Sigmoid colon (tissue), 7 donors: ENCODE results near the gene PAK5. TPM values are rescaled to one million over a fixed set of nuclear protein-coding genes. Genes with fewer than 3 reads are reported as not detected.

ENCODE experiments used
- DNase-seq: peaks from one replicate; pipeline ENCODE4 v3.0.0-alpha.2; 2019
- H3K27ac ChIP-seq, 4 donors: fragments of 200-600 bp; sonication (generic); one replicate each; pipeline ENCODE4 v1.5.1; 2016 to 2019; ENCODE audit warnings: mild to moderate bottlenecking in 1 of 4
- H3K27me3 ChIP-seq, 3 donors: fragments of 200-600 bp; sonication (generic); one replicate each; pipeline ENCODE4 v1.5.1; 2019; ENCODE audit warnings: mild to moderate bottlenecking in 1 of 3
- H3K36me3 ChIP-seq, 4 donors: fragments of 200-600 bp; sonication (generic); one replicate each; pipeline ENCODE4 v1.5.1; 2016 to 2019
- H3K4me1 ChIP-seq, 4 donors: fragments of 200-600 bp; sonication (generic); one replicate each; pipeline ENCODE4 v1.5.1; 2017 to 2019
- H3K4me3 ChIP-seq, 4 donors: fragments of 200-600 bp; sonication (generic); one replicate each; pipeline ENCODE4 v1.5.1; 2017 to 2019; ENCODE audit warnings: mild to moderate bottlenecking in 2 of 4, moderate library complexity in 1 of 4
- H3K9me3 ChIP-seq, 4 donors: fragments of 200-600 bp in 3 of 4; sonication (generic) in 3 of 4; one replicate each; pipeline versions ENCODE4 v1.5.1 to v1.6.1; 2013 to 2019
- EP300 ChIP-seq, 4 donors: sonication (generic); formaldehyde crosslinking; IDR thresholded peaks; one replicate each; pipeline ENCODE4 v1.6.1; 2017; ENCODE audit warnings: antibody characterized with exemption in 4 of 4
- POLR2A ChIP-seq, 2 donors: fragments of 450-650 bp; IDR thresholded peaks; one replicate each; pipeline ENCODE4 v1.6.1; 2016; ENCODE audit warnings: antibody characterized with exemption in 2 of 2, mild to moderate bottlenecking in 2 of 2, moderate library complexity in 2 of 2
- POLR2AphosphoS5 ChIP-seq, 4 donors: sonication (generic); formaldehyde crosslinking; IDR thresholded peaks; one replicate each; pipeline ENCODE4 v1.6.1; 2017; ENCODE audit warnings: antibody characterized with exemption in 4 of 4
- WGBS, 2 donors: extraction: QIAGEN DNeasy Blood & Tissue Kit; methylation state at CpG; one replicate each; pipeline ENCODE4 v1.1.7; 2013; 5-methylcytosine and 5-hydroxymethylcytosine counted together
- intact Hi-C: fragments of 100-400 bp; cut with DNase I; formaldehyde crosslinking; loops from one replicate; pipeline ENCODE4 v1.15.1; 2023
- polyA plus RNA-seq, 3 donors: library from polyadenylated mRNA; stranded (reverse); fragments of 200-250 nt; gene quantifications; one replicate each; pipeline ENCODE4 v1.2.3, GENCODE V29; 2013
- total RNA-seq, 4 donors: library from RNA; depleted of rRNA; stranded (reverse); fragments of >200 nt; gene quantifications; one replicate each; pipeline ENCODE4 v1.1.0, GENCODE V29; 2016
- TF ChIP-seq, protein P1 (sequence below), 4 experiments: fragments of 450-650 bp in 3 of 4; fragments of 200-600 bp in 1 of 4; IDR thresholded peaks; one replicate each; pipeline ENCODE4 v1.5.1; 2016 to 2019; ENCODE audit warnings: antibody characterized with exemption in 4 of 4, mild to moderate bottlenecking in 3 of 4, moderate library complexity in 2 of 4
- donor health status: healthy with polysubstance abuse.
- donor health status: Bipolar disorder and iron deficiency.
- donor health status: healthy.

Gene PAK5
- total and polyA plus RNA-seq, 7 donors: 0.03 to 0.36 (median 0.16) TPM; not detected in 2

DNA sequence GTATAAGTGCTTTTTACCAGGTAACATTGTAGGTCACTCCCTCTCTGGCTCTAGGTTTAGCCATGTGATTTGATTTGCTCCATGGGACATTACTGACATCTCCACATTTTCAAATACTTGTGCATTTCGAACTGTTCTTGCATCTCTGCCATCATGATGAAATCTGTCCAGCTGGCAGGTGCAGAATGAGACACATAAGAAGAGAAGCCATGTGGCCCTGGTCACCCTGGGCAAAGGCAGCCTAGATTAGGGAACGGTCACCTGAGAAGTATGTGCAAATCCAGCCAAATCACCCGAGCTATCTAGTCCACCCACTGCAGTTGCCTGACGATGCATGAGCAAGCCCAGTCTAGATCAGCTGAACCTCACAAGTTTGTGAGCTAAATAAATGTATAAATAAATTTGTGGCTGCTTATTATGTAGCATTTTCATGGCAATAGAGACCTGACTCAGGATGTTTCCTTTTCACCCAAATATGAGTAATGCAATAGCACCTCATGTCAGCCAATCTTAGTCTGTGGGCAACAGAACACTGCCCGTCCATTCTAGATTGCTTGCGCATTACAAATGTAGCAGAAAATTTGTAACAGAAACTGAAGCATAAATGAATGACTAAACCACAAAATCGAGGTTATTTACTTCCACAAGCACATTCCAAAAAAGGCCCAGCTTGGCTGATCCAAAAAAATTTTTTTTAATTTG lies 115.2 kb downstream of the PAK5 start:
- intact Hi-C loops: no loop called here
- Histone ChIP-seq H3K4me1 (no peaks in the 10 kb centered on the region), H3K36me3 (no peaks in the 10 kb centered on the region), H3K27ac (no peak overlapping the region), H3K27me3 (no peaks in the 10 kb centered on the region), H3K4me3 (no peak overlapping the region), H3K9me3 (no peaks in the 10 kb centered on the region)
- DNase-seq: no peak
- TF ChIP-seq, protein P1, sequence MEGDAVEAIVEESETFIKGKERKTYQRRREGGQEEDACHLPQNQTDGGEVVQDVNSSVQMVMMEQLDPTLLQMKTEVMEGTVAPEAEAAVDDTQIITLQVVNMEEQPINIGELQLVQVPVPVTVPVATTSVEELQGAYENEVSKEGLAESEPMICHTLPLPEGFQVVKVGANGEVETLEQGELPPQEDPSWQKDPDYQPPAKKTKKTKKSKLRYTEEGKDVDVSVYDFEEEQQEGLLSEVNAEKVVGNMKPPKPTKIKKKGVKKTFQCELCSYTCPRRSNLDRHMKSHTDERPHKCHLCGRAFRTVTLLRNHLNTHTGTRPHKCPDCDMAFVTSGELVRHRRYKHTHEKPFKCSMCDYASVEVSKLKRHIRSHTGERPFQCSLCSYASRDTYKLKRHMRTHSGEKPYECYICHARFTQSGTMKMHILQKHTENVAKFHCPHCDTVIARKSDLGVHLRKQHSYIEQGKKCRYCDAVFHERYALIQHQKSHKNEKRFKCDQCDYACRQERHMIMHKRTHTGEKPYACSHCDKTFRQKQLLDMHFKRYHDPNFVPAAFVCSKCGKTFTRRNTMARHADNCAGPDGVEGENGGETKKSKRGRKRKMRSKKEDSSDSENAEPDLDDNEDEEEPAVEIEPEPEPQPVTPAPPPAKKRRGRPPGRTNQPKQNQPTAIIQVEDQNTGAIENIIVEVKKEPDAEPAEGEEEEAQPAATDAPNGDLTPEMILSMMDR (IDR thresholded peaks at IDR 0.05): no peak
- TF ChIP-seq EP300 (IDR thresholded peaks at IDR 0.05): no peak
- 81 to 88% methylated on average over 7 of the region's 7 CpGs for WGBS, 2 donors

DNA sequence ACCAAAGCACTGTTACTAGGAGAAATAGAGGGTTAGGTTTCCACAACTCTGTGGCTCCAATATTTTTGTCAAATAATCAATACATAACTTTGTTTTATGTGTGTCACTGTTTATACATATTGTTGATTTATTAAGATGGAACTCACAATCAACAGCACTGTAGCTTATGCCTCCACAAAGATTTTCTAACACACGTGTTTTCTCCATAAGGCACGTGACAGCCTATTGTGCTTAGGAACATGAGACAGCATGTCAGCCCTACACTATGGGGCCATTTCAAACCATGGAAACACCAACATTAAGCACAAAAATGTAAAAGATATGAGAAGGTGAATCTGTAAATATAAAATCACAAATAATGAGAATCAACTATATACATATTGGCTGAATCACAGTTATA lies 127.0 kb downstream of the PAK5 start:
- 42 to 45% methylated on average over 2 of the region's 2 CpGs for WGBS, 2 donors

DNA sequence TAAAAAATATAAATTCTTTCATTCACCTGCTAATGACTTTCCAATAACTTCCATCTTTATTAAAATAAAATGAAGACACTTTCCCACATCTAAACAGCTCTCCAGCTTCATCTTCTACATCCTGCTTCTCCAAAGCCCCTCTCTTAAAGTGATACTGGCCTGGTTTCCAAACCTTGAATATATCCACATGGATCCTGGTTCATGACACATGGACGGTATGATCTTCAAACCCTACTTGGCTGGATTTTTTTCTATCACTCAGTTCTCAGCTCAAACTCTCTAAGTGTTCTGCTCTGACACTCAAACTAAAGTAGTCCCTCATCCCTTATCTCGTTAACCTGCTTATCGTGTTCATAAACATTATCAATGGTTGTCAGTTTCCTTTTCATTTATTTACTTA lies 128.2 kb downstream of the PAK5 start:
- intact Hi-C loops: no loop called here
- H3K4me3 ChIP-seq: no peak overlapping the region
- 29 to 61% methylated on average over 3 of the region's 3 CpGs for WGBS, 2 donors
- TF ChIP-seq, protein P1 (IDR thresholded peaks at IDR 0.05): no peak
- TF ChIP-seq EP300 (IDR thresholded peaks at IDR 0.05): no peak
- TF ChIP-seq POLR2A (IDR thresholded peaks at IDR 0.05): no peak
- no peak for TF ChIP-seq POLR2AphosphoS5 (IDR thresholded peaks at IDR 0.05)
- no peak overlapping the region for H3K27ac ChIP-seq
- H3K4me1 ChIP-seq: no peaks in the 10 kb centered on the region
- H3K36me3 ChIP-seq: no peaks in the 10 kb centered on the region
- no peaks in the 10 kb centered on the region for H3K27me3 ChIP-seq
- no peaks in the 10 kb centered on the region for H3K9me3 ChIP-seq
- no peak for DNase-seq

More for the DNA sequence above, 127.0 kb downstream of the PAK5 start:
- Histone ChIP-seq H3K36me3 (no peaks in the 10 kb centered on the region), H3K27me3 (no peaks in the 10 kb centered on the region), H3K27ac (no peak overlapping the region), H3K4me1 (no peaks in the 10 kb centered on the region), H3K9me3 (no peaks in the 10 kb centered on the region), H3K4me3 (no peak overlapping the region)
- TF ChIP-seq POLR2AphosphoS5 (IDR thresholded peaks at IDR 0.05) (no peak), POLR2A (IDR thresholded peaks at IDR 0.05) (no peak), EP300 (IDR thresholded peaks at IDR 0.05) (no peak)
- TF ChIP-seq, protein P1 (IDR thresholded peaks at IDR 0.05): no peak
- intact Hi-C loops: no loop called here
- DNase-seq: no peak

DNA sequence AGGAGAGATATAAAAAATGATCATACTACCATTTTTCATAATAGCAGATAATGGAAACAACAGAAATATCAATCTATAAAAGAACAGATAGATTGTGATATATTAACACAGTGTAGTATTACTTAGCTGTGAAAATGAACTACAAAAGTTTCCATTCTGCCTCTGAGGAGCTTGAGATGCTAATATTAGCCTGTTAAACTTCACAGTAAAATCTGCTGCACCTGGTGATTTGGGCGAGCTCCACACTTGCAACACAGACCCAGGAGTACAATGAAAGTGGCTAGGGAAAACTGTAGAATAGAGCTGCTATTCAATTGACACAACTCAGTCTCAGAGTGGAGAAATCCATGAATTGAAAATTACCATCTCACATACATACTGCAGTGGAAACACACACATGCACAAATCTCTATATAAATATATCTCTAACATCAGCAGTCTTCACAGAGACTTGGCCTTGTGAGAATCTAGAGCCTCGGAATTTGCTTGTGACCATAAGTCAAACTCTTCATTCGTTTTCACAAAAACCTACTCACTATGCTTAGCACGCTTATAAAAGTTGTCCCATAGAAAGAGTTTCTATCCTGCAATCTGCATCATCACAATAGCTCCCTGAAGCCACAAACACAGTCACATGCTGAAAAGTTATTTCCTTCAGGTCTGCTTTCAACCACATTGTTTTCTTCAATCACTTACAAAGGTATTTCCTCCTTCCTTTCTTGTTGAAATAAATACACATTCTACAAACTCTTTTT lies 133.0 kb downstream of the PAK5 start:
- no peaks in the 10 kb centered on the region for H3K9me3 ChIP-seq
- no peak for TF ChIP-seq EP300 (IDR thresholded peaks at IDR 0.05)
- TF ChIP-seq, protein P1 (IDR thresholded peaks at IDR 0.05): no peak
- no peak for TF ChIP-seq POLR2AphosphoS5 (IDR thresholded peaks at IDR 0.05)
- TF ChIP-seq POLR2A (IDR thresholded peaks at IDR 0.05): no peak
- H3K27me3 ChIP-seq: no peaks in the 10 kb centered on the region
- DNase-seq: no peak
- no peak overlapping the region for H3K27ac ChIP-seq
- H3K4me3 ChIP-seq: no peak overlapping the region
- no peaks in the 10 kb centered on the region for H3K4me1 ChIP-seq
- intact Hi-C loops: no loop called here
- WGBS, 2 donors: 66 to 70% methylated on average over 4 of the region's 4 CpGs
- no peaks in the 10 kb centered on the region for H3K36me3 ChIP-seq
